ENCODE data around the gene SREBF1.

DNA sequence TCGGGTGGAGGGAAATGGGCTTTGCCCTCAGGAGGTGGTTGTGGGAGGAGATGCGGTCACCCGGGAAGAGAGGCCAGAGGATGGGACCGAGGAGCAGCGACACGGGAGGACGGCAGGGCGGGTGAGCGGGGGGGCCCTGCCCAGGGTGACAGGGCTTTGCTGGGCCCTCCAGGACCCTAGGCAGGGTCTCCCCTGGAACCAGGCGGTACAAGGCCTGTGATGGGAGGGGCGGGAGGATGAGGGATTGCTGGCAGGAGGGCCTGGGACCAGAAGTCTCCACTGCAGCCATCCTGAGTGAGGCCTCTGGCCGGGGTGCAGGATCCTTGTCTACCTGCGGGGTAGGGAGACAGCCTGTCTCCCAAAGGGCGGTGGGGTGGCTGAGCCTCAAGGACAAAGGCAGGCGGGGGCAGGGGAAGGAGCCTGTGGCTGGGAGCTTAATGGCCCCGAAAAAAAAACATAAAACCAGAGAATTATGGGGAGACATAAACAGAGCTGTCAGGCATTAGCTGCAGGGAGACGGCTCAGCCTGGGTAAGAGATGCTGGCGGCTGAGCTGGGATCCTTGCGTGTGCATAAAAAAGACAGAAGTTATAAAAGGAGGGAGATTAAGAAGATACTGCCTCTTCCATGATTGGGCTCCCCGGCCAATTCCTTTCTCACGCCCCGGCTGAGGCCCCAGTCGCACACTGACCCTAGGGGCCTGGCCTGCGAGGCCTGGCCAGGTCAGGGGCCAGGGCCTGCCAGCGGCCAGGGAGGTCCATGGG lies 66.7 kb downstream of the SREBF1 start:
- TF ChIP-seq, protein P1, sequence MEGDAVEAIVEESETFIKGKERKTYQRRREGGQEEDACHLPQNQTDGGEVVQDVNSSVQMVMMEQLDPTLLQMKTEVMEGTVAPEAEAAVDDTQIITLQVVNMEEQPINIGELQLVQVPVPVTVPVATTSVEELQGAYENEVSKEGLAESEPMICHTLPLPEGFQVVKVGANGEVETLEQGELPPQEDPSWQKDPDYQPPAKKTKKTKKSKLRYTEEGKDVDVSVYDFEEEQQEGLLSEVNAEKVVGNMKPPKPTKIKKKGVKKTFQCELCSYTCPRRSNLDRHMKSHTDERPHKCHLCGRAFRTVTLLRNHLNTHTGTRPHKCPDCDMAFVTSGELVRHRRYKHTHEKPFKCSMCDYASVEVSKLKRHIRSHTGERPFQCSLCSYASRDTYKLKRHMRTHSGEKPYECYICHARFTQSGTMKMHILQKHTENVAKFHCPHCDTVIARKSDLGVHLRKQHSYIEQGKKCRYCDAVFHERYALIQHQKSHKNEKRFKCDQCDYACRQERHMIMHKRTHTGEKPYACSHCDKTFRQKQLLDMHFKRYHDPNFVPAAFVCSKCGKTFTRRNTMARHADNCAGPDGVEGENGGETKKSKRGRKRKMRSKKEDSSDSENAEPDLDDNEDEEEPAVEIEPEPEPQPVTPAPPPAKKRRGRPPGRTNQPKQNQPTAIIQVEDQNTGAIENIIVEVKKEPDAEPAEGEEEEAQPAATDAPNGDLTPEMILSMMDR (IDR thresholded peaks at IDR 0.05), result no peak
- TF ChIP-seq EP300 (IDR thresholded peaks at IDR 0.05; ENCODE audit: borderline replicate concordance in 1 of 2, low read depth in 1 of 2, low read length in 1 of 2) (no peak), MXI1 (IDR thresholded peaks at IDR 0.05; ENCODE audit: low read depth, low read length) (no peak), POLR2AphosphoS5 (IDR thresholded peaks at IDR 0.05; ENCODE audit: low read depth, low read length) (no peak), RAD21 (IDR thresholded peaks at IDR 0.05; ENCODE audit: low read length) (no peak), CHD2 (IDR thresholded peaks at IDR 0.05; ENCODE audit: low read length, partially characterized antibody) (no peak), SMC3 (IDR thresholded peaks at IDR 0.05; ENCODE audit: low read depth, low read length) (no peak), NFIC (IDR thresholded peaks at IDR 0.05; ENCODE audit: borderline replicate concordance) (no peak), TEAD4 (IDR thresholded peaks at IDR 0.05; ENCODE audit: borderline replicate concordance, insufficient read depth) (no peak)
